WERI-Rb-1 (cell line): Measurements from ENCODE around the gene VIL1.

ENCODE experiments used
- DNase-seq: peaks from one replicate; pipeline ENCODE4 v3.0.0-alpha.2; 2020
- H3K27ac ChIP-seq: fragments of 250-450 bp; sonication (Bioruptor Pico); 2 replicates; pipeline ENCODE4 v1.5.1; 2020; ENCODE audit warnings: mild to moderate bottlenecking, moderate library complexity
- H3K27me3 ChIP-seq: fragments of 250-450 bp; sonication (Bioruptor Pico); 2 replicates; pipeline ENCODE4 v1.5.1; 2021; ENCODE audit warnings: mild to moderate bottlenecking, low read depth, moderate library complexity; ENCODE audit not compliant: insufficient read depth, severe bottlenecking
- H3K36me3 ChIP-seq: fragments of 250-450 bp; sonication (Bioruptor Pico); 2 replicates; pipeline ENCODE4 v1.5.1; 2020; ENCODE audit warnings: mild to moderate bottlenecking, moderate library complexity
- H3K4me3 ChIP-seq: 2 replicates; pipeline ENCODE4 v1.5.1; 2011; ENCODE audit warnings: low read depth, mild to moderate bottlenecking, control low read depth, low read length
- H3K9me3 ChIP-seq: fragments of 250-450 bp; sonication (Bioruptor Pico); 2 replicates; pipeline ENCODE4 v1.5.1; 2021; ENCODE audit warnings: mild to moderate bottlenecking, moderate library complexity; ENCODE audit not compliant: severe bottlenecking
- TF ChIP-seq, protein P1 (sequence below): IDR thresholded peaks from 2 replicates; pipeline ENCODE4 v1.5.1; 2011; ENCODE audit warnings: low read depth, mild to moderate bottlenecking, control low read depth, inconsistent platforms, low read length

VIL1 gene

DNA sequence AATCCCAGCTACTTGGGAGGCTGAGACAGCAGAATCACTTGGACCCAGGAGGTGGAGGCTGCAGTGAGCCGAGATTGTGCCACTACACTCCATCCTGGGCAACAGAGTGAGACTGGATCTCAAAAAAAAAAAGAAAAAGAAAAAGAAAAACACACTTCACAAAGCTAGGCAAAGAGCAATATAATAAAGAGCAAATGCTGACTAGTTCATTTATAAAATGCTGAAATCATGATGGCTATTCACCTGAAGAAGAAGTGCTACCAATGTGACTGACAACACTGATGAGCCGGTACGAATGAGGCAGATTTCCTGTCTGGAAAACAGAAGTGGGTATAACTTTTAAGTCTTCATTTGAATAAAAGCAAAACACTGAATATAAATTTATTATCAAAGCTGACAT, 37.9 kb downstream of the VIL1 start:
- Histone ChIP-seq H3K27me3 (no peaks in the 10 kb centered on the region), H3K36me3 (peaks cover 67% of the 10 kb centered on the region), H3K9me3 (no peaks in the 10 kb centered on the region), H3K27ac (no peak overlapping the region), H3K4me3 (no peak overlapping the region)
- TF ChIP-seq, protein P1, sequence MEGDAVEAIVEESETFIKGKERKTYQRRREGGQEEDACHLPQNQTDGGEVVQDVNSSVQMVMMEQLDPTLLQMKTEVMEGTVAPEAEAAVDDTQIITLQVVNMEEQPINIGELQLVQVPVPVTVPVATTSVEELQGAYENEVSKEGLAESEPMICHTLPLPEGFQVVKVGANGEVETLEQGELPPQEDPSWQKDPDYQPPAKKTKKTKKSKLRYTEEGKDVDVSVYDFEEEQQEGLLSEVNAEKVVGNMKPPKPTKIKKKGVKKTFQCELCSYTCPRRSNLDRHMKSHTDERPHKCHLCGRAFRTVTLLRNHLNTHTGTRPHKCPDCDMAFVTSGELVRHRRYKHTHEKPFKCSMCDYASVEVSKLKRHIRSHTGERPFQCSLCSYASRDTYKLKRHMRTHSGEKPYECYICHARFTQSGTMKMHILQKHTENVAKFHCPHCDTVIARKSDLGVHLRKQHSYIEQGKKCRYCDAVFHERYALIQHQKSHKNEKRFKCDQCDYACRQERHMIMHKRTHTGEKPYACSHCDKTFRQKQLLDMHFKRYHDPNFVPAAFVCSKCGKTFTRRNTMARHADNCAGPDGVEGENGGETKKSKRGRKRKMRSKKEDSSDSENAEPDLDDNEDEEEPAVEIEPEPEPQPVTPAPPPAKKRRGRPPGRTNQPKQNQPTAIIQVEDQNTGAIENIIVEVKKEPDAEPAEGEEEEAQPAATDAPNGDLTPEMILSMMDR = no peak
- no peak for DNase-seq

DNA sequence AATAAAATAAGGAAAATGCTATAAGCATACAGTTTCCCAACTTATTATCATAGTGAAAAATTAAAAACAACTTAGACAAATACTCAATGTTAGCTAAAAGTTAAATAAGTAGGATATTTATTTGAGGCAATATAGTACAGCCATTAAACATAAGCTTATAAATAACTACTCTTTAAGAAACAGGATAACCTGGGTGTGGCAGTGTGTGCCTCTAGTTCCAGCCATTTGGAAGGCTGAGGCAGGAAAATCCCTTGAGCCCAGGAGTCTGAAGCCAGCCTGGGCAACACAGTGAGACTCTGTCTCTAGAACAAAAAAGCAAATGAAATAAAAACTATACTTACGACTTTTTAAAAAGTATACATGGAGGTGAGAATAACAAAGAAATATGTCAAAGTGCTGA, 39.7 kb downstream of the VIL1 start:
- Histone ChIP-seq H3K36me3 (peaks cover 71% of the 10 kb centered on the region), H3K4me3 (no peak overlapping the region), H3K27me3 (no peaks in the 10 kb centered on the region), H3K27ac (no peak overlapping the region), H3K9me3 (no peaks in the 10 kb centered on the region)
- TF ChIP-seq, protein P1 = no peak
- DNase-seq = no peak

DNA sequence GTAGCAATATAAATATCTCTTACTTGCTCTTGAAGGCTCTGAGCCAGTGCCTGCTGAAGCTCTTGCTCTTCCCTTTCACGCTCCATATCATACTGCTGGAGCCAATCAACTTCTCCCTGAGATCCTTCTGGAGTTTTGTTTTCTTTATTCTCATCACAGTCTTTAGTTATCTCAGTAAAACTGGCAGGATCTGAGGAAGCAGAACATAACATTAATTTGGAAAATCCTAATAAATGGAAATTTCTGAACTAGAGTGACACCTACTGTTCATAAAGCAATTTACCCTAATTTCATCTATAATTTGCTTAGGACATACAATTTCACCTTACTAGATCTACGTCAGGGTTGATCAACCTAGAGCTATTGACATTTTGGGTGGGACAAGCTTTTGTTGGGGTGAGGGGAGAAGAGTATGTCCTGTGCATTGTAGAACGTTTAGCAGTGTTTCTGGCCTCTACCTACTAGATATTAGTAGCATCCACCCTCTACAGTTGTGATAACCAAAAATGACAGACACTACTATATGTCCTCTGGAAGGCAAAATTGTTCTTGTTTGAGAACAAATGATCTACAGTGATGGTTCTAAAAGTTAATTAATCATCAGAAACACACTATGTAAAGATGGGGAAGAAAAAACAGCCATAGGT, 47.2 kb downstream of the VIL1 start:
- Histone ChIP-seq H3K27me3 (no peaks in the 10 kb centered on the region), H3K9me3 (no peaks in the 10 kb centered on the region), H3K4me3 (no peak overlapping the region), H3K36me3 (peaks cover 63% of the 10 kb centered on the region), H3K27ac (no peak overlapping the region)
- DNase-seq = no peak
- TF ChIP-seq, protein P1 = 0 out of 2 replicates have a peak, but pooled peaks have one; percentile 16

DNA sequence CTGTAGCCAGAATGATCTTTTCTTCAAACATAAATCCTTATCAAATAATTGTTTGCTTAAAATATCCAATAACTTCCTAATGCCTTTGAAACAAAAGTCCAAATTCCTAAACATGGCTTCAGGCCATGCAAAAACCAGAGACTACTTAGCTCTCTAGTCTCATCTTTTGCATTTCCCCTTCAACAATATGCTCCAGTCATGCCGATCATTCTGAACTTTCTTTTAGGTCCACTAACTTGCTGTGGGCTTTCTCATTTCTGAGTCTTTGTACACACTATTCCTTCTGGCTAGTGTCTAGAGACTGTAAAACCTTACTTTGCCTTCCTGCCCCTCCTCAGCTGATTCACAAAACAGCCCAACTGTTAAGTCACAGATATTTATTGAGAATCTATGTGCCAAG, 51.5 kb downstream of the VIL1 start:
- Histone ChIP-seq H3K36me3 (peaks cover 65% of the 10 kb centered on the region), H3K27ac (no peak overlapping the region), H3K27me3 (no peaks in the 10 kb centered on the region), H3K9me3 (no peaks in the 10 kb centered on the region), H3K4me3 (no peak overlapping the region)
- TF ChIP-seq, protein P1 = no peak
- no peak for DNase-seq

DNA sequence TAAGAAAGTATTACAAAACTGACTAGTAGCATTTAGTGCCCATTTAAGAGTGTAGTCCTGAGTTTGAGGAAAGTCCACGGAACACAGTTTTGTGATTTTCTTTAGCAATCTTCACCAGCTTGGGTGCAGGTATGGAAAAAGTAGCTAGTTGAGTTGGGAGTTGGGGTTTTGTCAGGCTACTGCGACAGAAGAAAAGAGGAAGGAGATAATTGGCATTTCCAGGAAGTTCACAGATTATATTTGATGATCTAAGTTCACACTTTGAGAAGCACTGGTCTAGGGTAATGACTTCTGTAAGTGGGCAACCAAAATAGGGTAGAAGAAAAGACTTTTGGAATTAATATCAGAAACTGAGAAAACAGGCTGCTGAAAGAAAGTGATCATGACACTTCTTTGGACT, 52.1 kb downstream of the VIL1 start:
- Histone ChIP-seq H3K9me3 (no peaks in the 10 kb centered on the region), H3K27ac (no peak overlapping the region), H3K27me3 (no peaks in the 10 kb centered on the region), H3K4me3 (no peak overlapping the region), H3K36me3 (peaks cover 59% of the 10 kb centered on the region)
- DNase-seq = no peak
- TF ChIP-seq, protein P1 = no peak

DNA sequence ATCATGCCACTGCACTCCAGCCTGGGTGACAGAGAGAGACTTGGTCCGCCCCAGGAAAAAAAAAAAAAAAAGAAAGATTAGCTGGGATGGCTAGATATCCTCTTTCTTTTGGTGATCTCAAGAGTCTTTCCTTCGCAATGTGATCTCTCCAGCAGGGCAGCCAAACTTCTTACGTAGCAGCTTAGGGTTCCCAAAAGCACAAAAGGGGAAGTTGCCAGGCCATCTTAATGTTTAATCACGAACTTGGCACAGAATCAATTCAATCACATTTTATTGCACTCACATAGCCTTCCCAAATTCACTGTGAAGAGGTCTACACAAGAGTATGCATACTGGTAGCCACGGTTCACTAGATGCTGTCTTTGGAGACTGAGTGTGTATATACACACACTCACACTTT, 53.1 kb downstream of the VIL1 start:
- H3K36me3 ChIP-seq = peaks cover 63% of the 10 kb centered on the region
- DNase-seq = no peak
- H3K9me3 ChIP-seq = no peaks in the 10 kb centered on the region
- H3K27me3 ChIP-seq = no peaks in the 10 kb centered on the region
- no peak overlapping the region for H3K4me3 ChIP-seq
- TF ChIP-seq, protein P1 = no peak
- no peak overlapping the region for H3K27ac ChIP-seq
